Choroid plexus epithelial cell (primary cell): Measurements from ENCODE around the gene APC2.

Experiments used
- DNase-seq: peaks from one replicate; pipeline ENCODE4 v3.0.0-alpha.2; 2010; ENCODE audit warnings: low read depth
- H3K4me3 ChIP-seq: 2 replicates; pipeline ENCODE4 v1.5.1; 2011; ENCODE audit warnings: low read depth, mild to moderate bottlenecking, control low read depth, low read length, moderate library complexity
- CTCF ChIP-seq: conservative IDR thresholded peaks from 2 replicates; pipeline ENCODE4 v1.5.1; 2011; ENCODE audit warnings: low read depth, mild to moderate bottlenecking, control low read depth, inconsistent platforms, low read length, moderate library complexity

The APC2 gene

GRCh38 chr19:1481224-1481892, 31.4 kb downstream of the APC2 start:
- H3K4me3 ChIP-seq, result no peak overlapping the region
- TF ChIP-seq CTCF, result no peak
- DNase-seq, result no peak

- DNase-seq, result no peak
- no peak overlapping the region for H3K4me3 ChIP-seq
Measured at GRCh38 chr19:1481893-1482360, 32.0 kb downstream of the APC2 start.

DNA sequence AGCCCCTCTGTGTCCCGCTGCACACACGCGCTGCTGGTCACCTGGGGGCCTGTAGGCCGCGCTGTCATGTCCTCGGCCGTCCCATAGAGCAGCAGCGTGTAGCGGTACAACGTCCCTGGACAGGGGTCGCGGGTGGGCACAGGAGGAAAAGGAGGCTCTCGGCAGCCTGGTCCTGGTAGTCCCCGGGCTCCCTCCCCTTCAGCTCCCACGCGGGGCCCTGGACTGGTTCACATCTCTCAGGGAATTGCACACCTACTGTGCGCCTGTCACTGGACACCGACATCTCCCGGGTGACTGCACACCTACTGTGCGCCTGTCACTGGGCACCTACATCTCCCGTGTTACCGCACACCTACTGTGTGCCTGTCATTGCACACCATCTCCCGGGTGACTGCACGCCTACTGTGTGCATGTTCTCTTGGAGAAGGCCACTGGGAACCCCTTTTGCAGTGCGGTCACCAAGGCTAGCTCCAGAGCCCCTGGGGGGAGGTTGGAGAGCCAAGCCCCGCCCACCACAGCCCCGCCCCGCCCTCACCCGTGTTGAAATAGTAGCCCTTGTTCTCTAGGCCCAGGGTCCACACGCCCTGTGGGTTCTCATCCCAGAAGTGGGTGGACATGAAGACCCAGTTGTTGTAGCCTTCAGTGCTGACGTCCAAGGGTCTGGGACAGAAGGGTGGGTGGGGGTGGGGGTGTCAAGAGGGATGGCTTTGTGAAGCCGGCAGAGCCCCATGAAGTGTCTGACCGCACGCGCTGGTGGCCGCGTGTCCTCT, 32.6 kb downstream of the APC2 start:
- DNase-seq, result no peak
- TF ChIP-seq CTCF, result no peak

More at GRCh38 chr19:1481893-1482360, 32.0 kb downstream of the APC2 start:
- no peak for TF ChIP-seq CTCF

GRCh38 chr19:1483131-1483978, 33.4 kb downstream of the APC2 start:
- DNase-seq, result no peak
- H3K4me3 ChIP-seq, result no peak overlapping the region
- TF ChIP-seq CTCF, result no peak

More for the DNA sequence above, 32.6 kb downstream of the APC2 start:
- H3K4me3 ChIP-seq, result no peak overlapping the region

- no peak for DNase-seq
- TF ChIP-seq CTCF, result no peak
- H3K4me3 ChIP-seq, result no peak overlapping the region
Measured at GRCh38 chr19:1483979-1484428, 34.1 kb downstream of the APC2 start.

DNA sequence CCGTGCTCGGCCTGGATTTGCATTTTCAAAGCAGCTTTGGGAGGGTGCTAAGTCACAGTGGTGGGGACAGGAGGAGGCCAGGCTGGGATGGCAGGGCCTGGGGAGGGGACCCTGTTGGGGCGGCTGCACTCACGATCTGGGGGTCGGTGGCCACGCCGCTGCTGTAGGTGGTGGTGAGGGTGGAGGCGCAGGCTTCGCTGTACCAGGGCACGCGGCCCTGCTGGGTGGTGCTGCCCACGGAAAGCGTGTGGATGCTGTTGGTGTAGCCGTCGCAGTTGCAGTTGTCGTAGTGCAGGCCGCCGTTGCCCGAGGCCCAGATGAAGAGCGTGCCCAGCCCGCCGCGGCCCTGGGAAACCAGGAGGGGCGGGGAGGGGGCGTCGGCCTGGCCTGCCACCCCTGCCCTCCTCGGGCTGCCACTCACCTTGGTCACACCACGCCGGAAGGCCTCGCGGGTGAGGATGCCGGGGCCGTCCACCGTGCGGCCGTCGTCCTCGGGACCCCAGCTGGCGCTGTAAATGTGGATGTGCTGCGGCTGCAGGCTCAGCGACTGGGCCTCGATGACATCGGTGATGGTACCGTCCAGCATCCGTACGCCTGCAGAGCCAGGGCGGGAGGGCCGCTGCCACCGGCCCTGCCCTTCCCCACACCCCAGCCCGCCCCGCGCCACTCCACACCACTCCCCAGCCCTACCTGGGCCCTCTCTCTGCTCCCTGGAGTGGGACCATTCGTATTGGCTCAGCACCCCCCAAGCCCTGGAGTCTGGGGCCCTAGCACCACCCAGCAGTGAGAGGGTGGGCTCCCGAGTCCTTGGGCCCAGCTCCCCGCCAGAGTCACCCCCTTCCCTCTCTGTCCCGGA, 37.0 kb downstream of the APC2 start:
- H3K4me3 ChIP-seq, result no peak overlapping the region
- no peak for TF ChIP-seq CTCF

More for the DNA sequence above, 37.0 kb downstream of the APC2 start:
- no peak for DNase-seq
